ENCODE measurements around the gene PARD3B.

Gene PARD3B

GRCh38 chr2:204638471-204639194, 93.4 kb downstream of the PARD3B start:
- no peak for DNase-seq
- in situ Hi-C loops (cut with MboI; ENCODE audit: low pct_unique_long_range_greater_than_20kb, low sequenced_read_pairs) = no loop called here

GRCh38 chr2:204643326-204643725, 98.1 kb downstream of the PARD3B start:
- in situ Hi-C loops (cut with MboI; ENCODE audit: low pct_unique_long_range_greater_than_20kb, low sequenced_read_pairs) = no loop called here
- DNase-seq = no peak

- no peak for DNase-seq
- in situ Hi-C loops (cut with MboI; ENCODE audit: low pct_unique_long_range_greater_than_20kb, low sequenced_read_pairs) = no loop called here
Measured at GRCh38 chr2:204645018-204645773, 99.9 kb downstream of the PARD3B start.

GRCh38 chr2:204647626-204648025, 102.4 kb downstream of the PARD3B start:
- in situ Hi-C loops (cut with MboI; ENCODE audit: low pct_unique_long_range_greater_than_20kb, low sequenced_read_pairs) = no loop called here

GRCh38 chr2:204650611-204651010, 105.3 kb downstream of the PARD3B start:
- in situ Hi-C loops (cut with MboI; ENCODE audit: low pct_unique_long_range_greater_than_20kb, low sequenced_read_pairs) = no loop called here
- DNase-seq = no peak

More at GRCh38 chr2:204647626-204648025, 102.4 kb downstream of the PARD3B start:
- no peak for DNase-seq

GRCh38 chr2:204652063-204652462, 106.8 kb downstream of the PARD3B start:
- in situ Hi-C loops (cut with MboI; ENCODE audit: low pct_unique_long_range_greater_than_20kb, low sequenced_read_pairs) = no loop called here
- no peak for DNase-seq

- in situ Hi-C loops (cut with MboI; ENCODE audit: low pct_unique_long_range_greater_than_20kb, low sequenced_read_pairs) = no loop called here
- DNase-seq = no peak
Measured at GRCh38 chr2:204654669-204655068, 109.4 kb downstream of the PARD3B start.

- in situ Hi-C loops (cut with MboI; ENCODE audit: low pct_unique_long_range_greater_than_20kb, low sequenced_read_pairs) = no loop called here
- no peak for DNase-seq
Measured at GRCh38 chr2:204655101-204655500, 109.8 kb downstream of the PARD3B start.

GRCh38 chr2:204655626-204656025, 110.4 kb downstream of the PARD3B start:
- DNase-seq = no peak
- in situ Hi-C loops (cut with MboI; ENCODE audit: low pct_unique_long_range_greater_than_20kb, low sequenced_read_pairs) = no loop called here

- no peak for DNase-seq
- in situ Hi-C loops (cut with MboI; ENCODE audit: low pct_unique_long_range_greater_than_20kb, low sequenced_read_pairs) = no loop called here
Measured at GRCh38 chr2:204657024-204657423, 111.7 kb downstream of the PARD3B start.

GRCh38 chr2:204662956-204663355, 117.7 kb downstream of the PARD3B start:
- in situ Hi-C loops (cut with MboI; ENCODE audit: low pct_unique_long_range_greater_than_20kb, low sequenced_read_pairs) = no loop called here
- no peak for DNase-seq

- in situ Hi-C loops (cut with MboI; ENCODE audit: low pct_unique_long_range_greater_than_20kb, low sequenced_read_pairs) = no loop called here
- DNase-seq = no peak
Measured at GRCh38 chr2:204663816-204664425, 118.6 kb downstream of the PARD3B start.

- no peak for DNase-seq
- in situ Hi-C loops (cut with MboI; ENCODE audit: low pct_unique_long_range_greater_than_20kb, low sequenced_read_pairs) = no loop called here
Measured at GRCh38 chr2:204664708-204665121, 119.4 kb downstream of the PARD3B start.

- in situ Hi-C loops (cut with MboI; ENCODE audit: low pct_unique_long_range_greater_than_20kb, low sequenced_read_pairs) = no loop called here
- no peak for DNase-seq
Measured at GRCh38 chr2:204665207-204665606, 119.9 kb downstream of the PARD3B start.

- no peak for DNase-seq
- in situ Hi-C loops (cut with MboI; ENCODE audit: low pct_unique_long_range_greater_than_20kb, low sequenced_read_pairs) = no loop called here
Measured at GRCh38 chr2:204665771-204666170, 120.5 kb downstream of the PARD3B start.

- no peak for DNase-seq
- in situ Hi-C loops (cut with MboI; ENCODE audit: low pct_unique_long_range_greater_than_20kb, low sequenced_read_pairs) = no loop called here
Measured at GRCh38 chr2:204667990-204668389, 122.7 kb downstream of the PARD3B start.

GRCh38 chr2:204669382-204669781, 124.1 kb downstream of the PARD3B start:
- in situ Hi-C loops (cut with MboI; ENCODE audit: low pct_unique_long_range_greater_than_20kb, low sequenced_read_pairs) = no loop called here
- no peak for DNase-seq

- no peak for DNase-seq
- in situ Hi-C loops (cut with MboI; ENCODE audit: low pct_unique_long_range_greater_than_20kb, low sequenced_read_pairs) = no loop called here
Measured at GRCh38 chr2:204670124-204670523, 124.8 kb downstream of the PARD3B start.

- in situ Hi-C loops (cut with MboI; ENCODE audit: low pct_unique_long_range_greater_than_20kb, low sequenced_read_pairs) = no loop called here
- DNase-seq = no peak
Measured at GRCh38 chr2:204670756-204671155, 125.5 kb downstream of the PARD3B start.

- DNase-seq = no peak
- in situ Hi-C loops (cut with MboI; ENCODE audit: low pct_unique_long_range_greater_than_20kb, low sequenced_read_pairs) = no loop called here
Measured at GRCh38 chr2:204672772-204673171, 127.5 kb downstream of the PARD3B start.

Measured in KBM-7 (cell line).